ENCODE measurements around the gene CRTC3.

GRCh38 chr15:90620379-90621067, 90.8 kb downstream of the CRTC3 start:
- TF ChIP-seq CTCF (IDR thresholded peaks at IDR 0.05) (no peak), POLR2A (IDR thresholded peaks at IDR 0.05) (no peak)
